H9 (cell line): Measurements from ENCODE around the gene BIRC5. TPM values are rescaled to one million over a fixed set of nuclear protein-coding genes. Genes with fewer than 3 reads are reported as not detected.

Experiments used
- DNase-seq: peaks from one replicate; pipeline ENCODE4 v3.0.0-alpha.2; 2017
- H2AFZ ChIP-seq: one replicate; pipeline ENCODE4 v1.6.1; 2013; ENCODE audit warnings: mild to moderate bottlenecking, low read length, control low read depth, moderate library complexity
- H2AK5ac ChIP-seq: 2 replicates; pipeline ENCODE4 v1.6.1; 2013; ENCODE audit warnings: low read length, control low read depth, mixed read lengths; ENCODE audit not compliant: insufficient read length
- H2BK120ac ChIP-seq: one replicate; pipeline ENCODE4 v1.6.1; 2013; ENCODE audit warnings: low read depth, mild to moderate bottlenecking, low read length, control low read depth, inconsistent platforms; ENCODE audit not compliant: poor library complexity, severe bottlenecking
- H2BK12ac ChIP-seq: 2 replicates; pipeline ENCODE4 v1.6.1; 2013; ENCODE audit warnings: low read length, control low read depth, mixed read lengths, low read depth; ENCODE audit not compliant: insufficient read length
- H2BK15ac ChIP-seq: 2 replicates; pipeline ENCODE4 v1.6.1; 2013; ENCODE audit warnings: low read depth, low read length, control low read depth
- H2BK20ac ChIP-seq: one replicate; pipeline ENCODE4 v1.6.1; 2013; ENCODE audit warnings: low read depth, mild to moderate bottlenecking, low read length, control low read depth, inconsistent platforms; ENCODE audit not compliant: poor library complexity, severe bottlenecking
- H2BK5ac ChIP-seq: 2 replicates; pipeline ENCODE4 v1.6.1; 2013; ENCODE audit warnings: low read length, control low read depth, mixed read lengths; ENCODE audit not compliant: insufficient read length
- H3K14ac ChIP-seq: 2 replicates; pipeline ENCODE4 v1.6.1; 2013; ENCODE audit warnings: low read length, control low read depth; ENCODE audit not compliant: insufficient read depth
- H3K18ac ChIP-seq: 2 replicates; pipeline ENCODE4 v1.6.1; 2013; ENCODE audit warnings: low read depth, mild to moderate bottlenecking, mixed read lengths, low read length, control low read depth; ENCODE audit not compliant: insufficient read length
- H3K23ac ChIP-seq: 2 replicates; pipeline ENCODE4 v1.6.1; 2013; ENCODE audit warnings: low read length, control low read depth, mixed read lengths, low read depth; ENCODE audit not compliant: insufficient read length
- H3K23me2 ChIP-seq: 2 replicates; pipeline ENCODE4 v1.6.1; 2013; ENCODE audit warnings: low read depth, mild to moderate bottlenecking, mixed read lengths, low read length, control low read depth; ENCODE audit not compliant: insufficient read length, poor library complexity, severe bottlenecking
- H3K27ac ChIP-seq: 2 replicates; pipeline ENCODE4 v1.5.1; 2013; ENCODE audit warnings: low read length, control low read depth, mixed read lengths, low read depth; ENCODE audit not compliant: insufficient read length
- H3K27me3 ChIP-seq: 2 replicates; pipeline ENCODE4 v1.6.1; 2013; ENCODE audit warnings: low read length, control low read depth, inconsistent platforms; ENCODE audit not compliant: insufficient read depth
- H3K4ac ChIP-seq: 2 replicates; pipeline ENCODE4 v1.6.1; 2013; ENCODE audit warnings: low read depth, mild to moderate bottlenecking, control low read depth, inconsistent platforms, low read length, moderate library complexity
- H3K4me1 ChIP-seq: 2 replicates; pipeline ENCODE4 v1.6.1; 2013; ENCODE audit warnings: low read length, control low read depth, inconsistent platforms; ENCODE audit not compliant: insufficient read depth
- H3K4me2 ChIP-seq: 2 replicates; pipeline ENCODE4 v1.6.1; 2013; ENCODE audit warnings: low read length, control low read depth, mixed read lengths; ENCODE audit not compliant: insufficient read length, insufficient read depth
- H3K56ac ChIP-seq: 2 replicates; pipeline ENCODE4 v1.6.1; 2013; ENCODE audit warnings: low read depth, mild to moderate bottlenecking, mixed read lengths, low read length, control low read depth; ENCODE audit not compliant: insufficient read length
- H3K79me1 ChIP-seq: 2 replicates; pipeline ENCODE4 v1.6.1; 2013; ENCODE audit warnings: low read depth, mild to moderate bottlenecking, moderate library complexity, low read length, control low read depth, inconsistent platforms; ENCODE audit not compliant: insufficient read depth, poor library complexity, severe bottlenecking
- H3K79me2 ChIP-seq: 2 replicates; pipeline ENCODE4 v1.6.1; 2013; ENCODE audit warnings: low read length, control low read depth, inconsistent platforms; ENCODE audit not compliant: insufficient read depth
- H3K9ac ChIP-seq: 2 replicates; pipeline ENCODE4 v1.6.1; 2013; ENCODE audit warnings: low read length, control low read depth, mixed read lengths; ENCODE audit not compliant: insufficient read length; ENCODE audit errors: extremely low read depth
- H3K9me3 ChIP-seq: one replicate; pipeline ENCODE4 v1.6.1; 2013; ENCODE audit warnings: low read depth, low read length, inconsistent platforms; ENCODE audit not compliant: control insufficient read depth
- H3T11ph ChIP-seq: one replicate; pipeline ENCODE4 v1.6.1; 2013; ENCODE audit warnings: mild to moderate bottlenecking, low read length, control low read depth, inconsistent platforms
- H4K20me1 ChIP-seq: one replicate; pipeline ENCODE4 v1.6.1; 2013; ENCODE audit not compliant: control insufficient read depth, insufficient read length, insufficient read depth
- H4K5ac ChIP-seq: 2 replicates; pipeline ENCODE4 v1.6.1; 2013; ENCODE audit warnings: low read depth, mild to moderate bottlenecking, mixed read lengths, low read length, control low read depth; ENCODE audit not compliant: insufficient read length
- H4K8ac ChIP-seq: replicated peaks from 2 replicates; pipeline ENCODE4 v1.6.1; 2013; ENCODE audit warnings: low read length, control low read depth, mixed read lengths, low read depth; ENCODE audit not compliant: insufficient read length
- H4K91ac ChIP-seq: 2 replicates; pipeline ENCODE4 v1.6.1; 2013; ENCODE audit warnings: low read depth, mild to moderate bottlenecking, moderate library complexity, mixed read lengths, low read length, control low read depth; ENCODE audit not compliant: insufficient read length
- H3K27ac Mint-ChIP-seq, 3 experiments: 2 replicates in 2 of 3; 3 replicates in 1 of 3; pipeline ENCODE4 v1.8.0; 2020 to 2021; ENCODE audit warnings: mixed read lengths in 3 of 3, mild to moderate bottlenecking in 1 of 3, moderate library complexity in 1 of 3
- H3K27me3 Mint-ChIP-seq: 2 replicates; pipeline ENCODE4 v1.8.0; 2021; ENCODE audit warnings: low read depth, mild to moderate bottlenecking, moderate library complexity, mixed read lengths
- H3K36me3 Mint-ChIP-seq, 3 experiments: 2 replicates in 2 of 3; 3 replicates in 1 of 3; pipeline ENCODE4 v1.8.0; 2020 to 2021; ENCODE audit warnings: low read depth in 3 of 3, mixed read lengths in 3 of 3; ENCODE audit not compliant: insufficient read depth in 1 of 3
- H3K4me1 Mint-ChIP-seq, 2 experiments: 2 replicates each; pipeline ENCODE4 v1.8.0; 2020; ENCODE audit warnings: mixed read lengths in 2 of 2
- H3K4me3 Mint-ChIP-seq, 2 experiments: 2 replicates in 1 of 2; 3 replicates in 1 of 2; pipeline ENCODE4 v1.8.0; 2020 to 2021; ENCODE audit warnings: mild to moderate bottlenecking in 2 of 2, mixed read lengths in 2 of 2, moderate library complexity in 1 of 2
- H3K9me3 Mint-ChIP-seq, 2 experiments: 2 replicates in 1 of 2; 3 replicates in 1 of 2; pipeline ENCODE4 v1.8.0; 2020; ENCODE audit warnings: mild to moderate bottlenecking in 2 of 2, mixed read lengths in 2 of 2, moderate library complexity in 1 of 2
- CTCF ChIP-seq: fragments of 200-600 bp; sonication (generic); conservative IDR thresholded peaks from 3 replicates; pipeline ENCODE4 v1.8.0; 2021; ENCODE audit warnings: antibody characterized with exemption, mild to moderate bottlenecking
- WGBS: extraction: QIAGEN DNeasy Blood & Tissue Kit; methylation state at CpG from one replicate; pipeline ENCODE4 v1.1.7; 2013; ENCODE audit warnings: missing lambda C conversion rate, low lambda C conversion rate, mixed read lengths; ENCODE audit not compliant: insufficient read length; ENCODE audit errors: extremely low coverage; 5-methylcytosine and 5-hydroxymethylcytosine counted together
- total RNA-seq: library from RNA; stranded (reverse); gene quantifications from 2 replicates; pipeline ENCODE4 v1.2.1, GENCODE V29; 2021

The BIRC5 gene
- total RNA-seq, 1 experiment from 2014 or later: 97.8 TPM

GRCh38 chr17:78164748-78165607, 49.1 kb upstream of the BIRC5 start:
- H3K9me3 ChIP-seq: no peaks in the 10 kb centered on the region
- H3K9ac ChIP-seq: no peak overlapping the region
- no peak overlapping the region for H4K8ac ChIP-seq
- no peak overlapping the region for H4K5ac ChIP-seq
- H3K56ac ChIP-seq: no peak overlapping the region
- H3K27me3 ChIP-seq: no peaks in the 10 kb centered on the region
- no peak overlapping the region for H2BK120ac ChIP-seq
- Mint-ChIP-seq H3K27me3 (peaks cover under 1% of the 10 kb centered on the region), H3K27ac (no peak overlapping the region), H3K36me3 (no peaks in the 10 kb centered on the region; a peak in 2 of 7 replicates), H3K4me1 (peaks cover 13 to 22% of the 10 kb centered on the region in 2 experiments), H3K9me3 (no peaks in the 10 kb centered on the region), H3K4me3 (no peak overlapping the region)
- no peak overlapping the region for H2BK15ac ChIP-seq
- no peaks in the 10 kb centered on the region; the same call in 1 of the 2 replicates for H3K4me1 ChIP-seq
- no peak overlapping the region for H3K23ac ChIP-seq
- H3K14ac ChIP-seq: no peak overlapping the region
- no peak overlapping the region for H3K27ac ChIP-seq
- H3K79me2 ChIP-seq: no peaks in the 10 kb centered on the region
- H3K79me1 ChIP-seq: no peaks in the 10 kb centered on the region
- H2AK5ac ChIP-seq: no peak overlapping the region
- H3K18ac ChIP-seq: no peak overlapping the region
- H2BK5ac ChIP-seq: no peak overlapping the region
- no peak overlapping the region for H3T11ph ChIP-seq
- DNase-seq: no peak
- no peaks in the 10 kb centered on the region for H3K23me2 ChIP-seq
- H2AFZ ChIP-seq: no peak overlapping the region
- no peak for TF ChIP-seq CTCF
- no peak overlapping the region for H2BK12ac ChIP-seq
- H2BK20ac ChIP-seq: no peak overlapping the region
- H4K20me1 ChIP-seq: peaks cover 4% of the 10 kb centered on the region
- no peak overlapping the region for H4K91ac ChIP-seq
- WGBS: no CpG with 5 or more reads among the region's 16 CpGs
- no peak overlapping the region for H3K4me2 ChIP-seq
- H3K4ac ChIP-seq: no peak overlapping the region
